H1 (cell line): ENCODE results near the gene RNU5D-1. TPM values are rescaled to one million over a fixed set of nuclear protein-coding genes. Genes with fewer than 3 reads are reported as not detected.

Experiments
- CTCF ChIA-PET: fragments of 300-600 bp; sonication (Branson Sonifier 250); formaldehyde crosslinking; loops from one replicate; lab custom pipeline; 2021; ENCODE audit not compliant: partially characterized antibody; lab: Charles Lee
- POLR2A ChIA-PET: fragments of 300-600 bp; sonication (Branson Sonifier 250); formaldehyde crosslinking; loops from one replicate; lab custom pipeline; 2021; ENCODE audit warnings: inconsistent platforms; ENCODE audit not compliant: partially characterized antibody; lab: Charles Lee
- DNase-seq, 2 experiments: peaks; one replicate each; pipeline versions ENCODE4 v3.0.0 to v3.0.0-alpha.2; 2010 to 2022; ENCODE audit warnings: low spot score in 2 of 2, low read depth in 1 of 2, mixed read lengths in 1 of 2
- FAIRE-seq: peaks from 2 replicates; lab custom pipeline; 2011; peaks lifted over from hg19 to GRCh38; lab: Jason Lieb, UNC
- H2AFZ ChIP-seq: 2 replicates; pipeline ENCODE4 v1.8.1; 2012; ENCODE audit warnings: low read length, inconsistent platforms
- H2AK5ac ChIP-seq: 2 replicates; pipeline ENCODE4 v1.6.1; 2013; ENCODE audit warnings: low read depth, low read length
- H2BK120ac ChIP-seq: replicated peaks from 2 replicates; pipeline ENCODE3; 2013; ENCODE audit warnings: low read depth, low read length, inconsistent platforms
- H2BK12ac ChIP-seq: 2 replicates; pipeline ENCODE4 v1.6.1; 2013; ENCODE audit warnings: low read depth, low read length
- H2BK15ac ChIP-seq: 2 replicates; pipeline ENCODE4 v1.6.1; 2013; ENCODE audit warnings: low read length
- H2BK20ac ChIP-seq: 2 replicates; pipeline ENCODE4 v1.6.1; 2013; ENCODE audit warnings: low read length
- H2BK5ac ChIP-seq: 2 replicates; pipeline ENCODE4 v1.6.1; 2013; ENCODE audit warnings: low read depth, low read length
- H3K14ac ChIP-seq: 2 replicates; pipeline ENCODE4 v1.6.1; 2013; ENCODE audit warnings: inconsistent platforms; ENCODE audit not compliant: insufficient read length
- H3K18ac ChIP-seq: 2 replicates; pipeline ENCODE4 v1.6.1; 2013; ENCODE audit warnings: low read length; ENCODE audit errors: extremely low read depth
- H3K23ac ChIP-seq: 2 replicates; pipeline ENCODE4 v1.6.1; 2013; ENCODE audit warnings: inconsistent platforms; ENCODE audit not compliant: insufficient read length
- H3K23me2 ChIP-seq: 2 replicates; pipeline ENCODE4 v1.6.1; 2013; ENCODE audit warnings: low read depth, low read length
- H3K27ac ChIP-seq: 2 replicates; pipeline ENCODE4 v1.6.1; 2011; ENCODE audit warnings: low read depth, low read length, inconsistent platforms
- H3K27me3 ChIP-seq, 4 experiments: replicated peaks in 1 of 4; 1 replicate in 1 of 4; 2 replicates in 3 of 4; pipeline versions ENCODE4 v1.6.1 to v1.8.1; 2011 to 2013; ENCODE audit warnings: low read length in 3 of 4, mild to moderate bottlenecking in 3 of 4, inconsistent platforms in 2 of 4, mixed read lengths in 2 of 4, moderate library complexity in 1 of 4; ENCODE audit not compliant: control insufficient read depth in 3 of 4, insufficient read depth in 3 of 4; ENCODE audit errors: extremely low read depth in 1 of 4
- H3K36me3 ChIP-seq, 4 experiments: 2 replicates each; pipeline versions ENCODE4 v1.6.1 to v1.8.1; 2011 to 2013; ENCODE audit warnings: mild to moderate bottlenecking in 4 of 4, low read length in 3 of 4, moderate library complexity in 2 of 4, control low read depth in 1 of 4, inconsistent platforms in 1 of 4; ENCODE audit not compliant: insufficient read depth in 4 of 4, control insufficient read depth in 2 of 4
- H3K4ac ChIP-seq: replicated peaks from 2 replicates; pipeline ENCODE3; 2013; ENCODE audit warnings: low read length, low read depth, mixed read lengths, inconsistent platforms; ENCODE audit not compliant: insufficient read length
- H3K4me1 ChIP-seq, 4 experiments: replicated peaks in 1 of 4; 1 replicate in 1 of 4; 2 replicates in 3 of 4; pipeline versions ENCODE4 v1.6.1 to v1.8.1; 2011 to 2013; ENCODE audit warnings: low read length in 3 of 4, inconsistent platforms in 2 of 4, mixed read lengths in 1 of 4; ENCODE audit not compliant: insufficient read depth in 4 of 4, control insufficient read depth in 3 of 4
- H3K4me2 ChIP-seq, 2 experiments: 2 replicates each; pipeline versions ENCODE4 v1.6.1 to v1.8.1; 2011 to 2013; ENCODE audit warnings: low read depth in 2 of 2, low read length in 2 of 2, control low read depth in 1 of 2, inconsistent platforms in 1 of 2, mild to moderate bottlenecking in 1 of 2; ENCODE audit not compliant: insufficient read depth in 1 of 2
- H3K4me3 ChIP-seq, 4 experiments: fragments of 200-600, 300-600 bp in 1 of 4; sonication (generic), shearing (Covaris generic), sonication (Bioruptor Twin) in 1 of 4; 2 replicates each; pipeline versions ENCODE4 v1.5.1 to v1.8.1; 2011 to 2016; ENCODE audit warnings: low read length in 4 of 4, low read depth in 3 of 4, control low read depth in 2 of 4, inconsistent platforms in 2 of 4, mild to moderate bottlenecking in 2 of 4, mixed read lengths in 1 of 4, moderate library complexity in 1 of 4; ENCODE audit not compliant: insufficient read depth in 2 of 4; ENCODE audit errors: extremely low read depth in 1 of 4
- H3K56ac ChIP-seq: replicated peaks from 2 replicates; pipeline ENCODE3; 2013; ENCODE audit warnings: low read depth, mild to moderate bottlenecking, mixed read lengths, low read length, inconsistent platforms; ENCODE audit not compliant: insufficient read length
- H3K79me1 ChIP-seq: 2 replicates; pipeline ENCODE4 v1.6.1; 2013; ENCODE audit warnings: low read depth, low read length, control low read depth
- H3K79me2 ChIP-seq, 2 experiments: 2 replicates each; pipeline versions ENCODE4 v1.6.1 to v1.8.1; 2012 to 2013; ENCODE audit warnings: low read length in 2 of 2, mild to moderate bottlenecking in 2 of 2, inconsistent platforms in 1 of 2; ENCODE audit not compliant: insufficient read depth in 2 of 2, control insufficient read depth in 1 of 2
- H3K9ac ChIP-seq, 4 experiments: replicated peaks in 1 of 4; 1 replicate in 1 of 4; 2 replicates in 3 of 4; pipeline versions ENCODE4 v1.6.1 to v1.8.1; 2011 to 2013; ENCODE audit warnings: low read depth in 3 of 4, low read length in 3 of 4, control low read depth in 2 of 4, mild to moderate bottlenecking in 2 of 4, moderate library complexity in 2 of 4, inconsistent platforms in 1 of 4; ENCODE audit errors: extremely low read depth in 1 of 4
- H3K9me3 ChIP-seq, 2 experiments: 2 replicates each; pipeline versions ENCODE4 v1.6.1 to v1.8.1; 2012 to 2013; ENCODE audit warnings: mild to moderate bottlenecking in 2 of 2, moderate library complexity in 2 of 2, control low read depth in 1 of 2, inconsistent platforms in 1 of 2, low read depth in 1 of 2, low read length in 1 of 2, mixed read lengths in 1 of 2; ENCODE audit not compliant: insufficient read depth in 2 of 2
- H4K20me1 ChIP-seq, 2 experiments: replicated peaks in 1 of 2; 2 replicates each; pipeline versions ENCODE3 to v1.8.1; 2011 to 2013; ENCODE audit warnings: inconsistent platforms in 2 of 2, low read length in 2 of 2, mild to moderate bottlenecking in 1 of 2; ENCODE audit not compliant: insufficient read depth in 2 of 2, control insufficient read depth in 1 of 2
- H4K5ac ChIP-seq: 2 replicates; pipeline ENCODE4 v1.6.1; 2013; ENCODE audit warnings: low read length, low read depth, mixed read lengths, inconsistent platforms; ENCODE audit not compliant: insufficient read length
- H4K8ac ChIP-seq: 2 replicates; pipeline ENCODE4 v1.8.0; 2013; ENCODE audit warnings: mild to moderate bottlenecking, moderate library complexity, low read length, inconsistent platforms; ENCODE audit not compliant: insufficient read depth; ENCODE audit errors: extremely low read depth
- H4K91ac ChIP-seq: replicated peaks from 2 replicates; pipeline ENCODE3; 2013; ENCODE audit warnings: low read length, mixed read lengths, inconsistent platforms; ENCODE audit not compliant: insufficient read length
- BACH1 ChIP-seq: IDR thresholded peaks from 2 replicates; pipeline ENCODE4 v1.6.1; 2012; ENCODE audit warnings: low read length, improper control_type of control experiment
- JUND ChIP-seq: IDR thresholded peaks from 2 replicates; pipeline ENCODE4 v1.6.1; 2011; ENCODE audit warnings: mild to moderate bottlenecking, improper control_type of control experiment, low read length
- NANOG ChIP-seq: IDR thresholded peaks from 2 replicates; pipeline ENCODE4 v1.6.1; 2011; ENCODE audit warnings: low read length, low read depth, mild to moderate bottlenecking, inconsistent platforms; ENCODE audit not compliant: insufficient read depth, poor library complexity, severe bottlenecking
- POU5F1 ChIP-seq: IDR thresholded peaks from 2 replicates; pipeline ENCODE4 v1.6.1; 2011; ENCODE audit warnings: low read depth, mild to moderate bottlenecking, low read length, moderate library complexity
- SUZ12 ChIP-seq: fragments of 200-600 bp; sonication (generic); IDR thresholded peaks from 2 replicates; pipeline ENCODE4 v1.6.1; 2012; ENCODE audit warnings: mild to moderate bottlenecking, inconsistent platforms, low read length, moderate library complexity, mixed read lengths
- TCF12 ChIP-seq: IDR thresholded peaks from 2 replicates; pipeline ENCODE4 v1.6.1; 2011; ENCODE audit warnings: low read depth, mild to moderate bottlenecking, low read length
- WGBS, 2 experiments: shearing (Covaris generic) in 1 of 2; methylation state at CpG; one replicate each; pipeline versions ENCODE4 v1.1.6 to v1.1.7; 2013 to 2015; ENCODE audit warnings: low lambda C conversion rate in 2 of 2, mixed read lengths in 2 of 2, inconsistent platforms in 1 of 2, low coverage in 1 of 2, missing lambda C conversion rate in 1 of 2; ENCODE audit not compliant: insufficient replicate concordance in 2 of 2, insufficient coverage in 1 of 2, insufficient read length in 1 of 2; ENCODE audit errors: extremely low coverage in 1 of 2, missing lambda C conversion rate in 1 of 2; 5-methylcytosine and 5-hydroxymethylcytosine counted together
- polyA plus RNA-seq, 7 experiments: library from polyadenylated mRNA; depleted of rRNA in 3 of 7; stranded (reverse) in 5 of 7; unstranded in 2 of 7; fragments of >200 nt in 5 of 7; fragments of 200-250 nt in 2 of 7; gene quantifications; 1 replicate in 5 of 7; 2 replicates in 1 of 7; 4 replicates in 1 of 7; pipeline versions ENCODE4 v1.2.1 to v1.2.3, GENCODE V29; 2011 to 2013; ENCODE audit warnings: missing spikeins in 2 of 7, mixed read lengths in 2 of 7
- total RNA-seq: library from RNA; stranded (reverse); fragmentation: NEBNext Ultra II Directional; extraction: Animal tissue kit (Norgen Biotek cat#: 25700); gene quantifications from 2 replicates; pipeline ENCODE4 v1.2.1, GENCODE V29; 2021

RNU5D-1 gene
- total and polyA plus RNA-seq, 2 of the 8 experiments (the other 6 are each of a cell fraction or from before 2014, with no cell fraction given), result under 0.01 TPM; not detected in 1

- no peak overlapping the region for H2BK5ac ChIP-seq
- no peaks in the 10 kb centered on the region for H3K27me3 ChIP-seq
- H3K4me2 ChIP-seq, result no peak overlapping the region
- H3K36me3 ChIP-seq, result no peaks in the 10 kb centered on the region
- no peaks in the 10 kb centered on the region for H3K23me2 ChIP-seq
- no peaks in the 10 kb centered on the region for H3K79me2 ChIP-seq
- H3K4me1 ChIP-seq, result no peaks in the 10 kb centered on the region
- DNase-seq (no peak), FAIRE-seq (no peak)
- no peaks in the 10 kb centered on the region for H3K9me3 ChIP-seq
- H2BK12ac ChIP-seq, result no peak overlapping the region
- no peak overlapping the region for H3K18ac ChIP-seq
- H3K23ac ChIP-seq, result no peak overlapping the region
- ChIA-PET CTCF (interaction anchor here (0.7 to 2.2 kb wide), 5 partner anchors 11 to 558 kb away, joined by 3 to 7 read pairs (median 4); no protein-coding TSS in a partner anchor), POLR2A (interaction anchor here (0.9 to 1.7 kb wide), 4 partner anchors 10 to 35 kb away, joined by 3 to 8 read pairs (median 4); partner anchors contain the start of gene RNU5D-1)
- H2AFZ ChIP-seq, result no peak overlapping the region
- WGBS, 2 experiments, result 97% methylated on average over 4 of the region's 4 CpGs; no CpG with 5 or more reads in 1 of the 2 experiments
- no peak overlapping the region for H3K14ac ChIP-seq
- no peak overlapping the region for H4K5ac ChIP-seq
- H3K9ac ChIP-seq, result no peak overlapping the region
- H3K79me1 ChIP-seq, result no peaks in the 10 kb centered on the region
- H2BK15ac ChIP-seq, result no peak overlapping the region
- H2BK120ac ChIP-seq, result no peak overlapping the region
- H3K56ac ChIP-seq, result no peak overlapping the region
- H4K20me1 ChIP-seq, result no peaks in the 10 kb centered on the region
- no peak overlapping the region for H2AK5ac ChIP-seq
- no peak overlapping the region for H4K91ac ChIP-seq
- H3K27ac ChIP-seq, result no peak overlapping the region
- H2BK20ac ChIP-seq, result no peak overlapping the region
- H3K4ac ChIP-seq, result no peak overlapping the region
- no peak overlapping the region for H4K8ac ChIP-seq
- no peak overlapping the region for H3K4me3 ChIP-seq
- TF ChIP-seq NANOG, result no peak
- no peak for TF ChIP-seq SUZ12
- TF ChIP-seq TCF12, result no peak
- no peak for TF ChIP-seq JUND
- no peak for TF ChIP-seq BACH1
- TF ChIP-seq POU5F1, result no peak
These were observed 35.3 kb downstream of the RNU5D-1 start for GRCh38 chr1:44695671-44696070.
